HepG2 (cell line): ENCODE data around the gene DHRS1. TPM values are rescaled to one million over a fixed set of nuclear protein-coding genes. Genes with fewer than 3 reads are reported as not detected.
A peak's percentile ranks its signal among the peaks of the same experiment; 100 is the strongest.

ENCODE experiments used
- AFF4 ChIP-seq: sonication (generic); formaldehyde crosslinking; IDR thresholded peaks from 2 replicates; pipeline ENCODE4 v1.4.0; 2020; ENCODE audit warnings: missing genetic modification reagents
- ARID5B ChIP-seq: IDR thresholded peaks from 2 replicates; pipeline ENCODE4 v1.4.0; 2020; ENCODE audit warnings: mild to moderate bottlenecking, missing genetic modification reagents
- CEBPB ChIP-seq: IDR thresholded peaks from 2 replicates; pipeline ENCODE4 v1.6.1; 2011; ENCODE audit warnings: low read depth, low read length, improper control_type of control experiment, borderline replicate concordance
- CEBPG ChIP-seq: IDR thresholded peaks from 2 replicates; pipeline ENCODE4 v1.6.1; 2016
- GZF1 ChIP-seq: sonication (generic); formaldehyde crosslinking; IDR thresholded peaks from 2 replicates; pipeline ENCODE4 v1.5.1; 2020; ENCODE audit warnings: mild to moderate bottlenecking, missing genetic modification reagents
- MXD4 ChIP-seq: IDR thresholded peaks from 2 replicates; pipeline ENCODE4 v1.6.1; 2016; ENCODE audit warnings: mild to moderate bottlenecking, missing biosample characterization, missing genetic modification reagents
- NR2F6 ChIP-seq, 2 experiments: IDR thresholded peaks; 2 replicates each; pipeline ENCODE4 v1.6.1; 2016; ENCODE audit warnings: antibody characterized with exemption in 1 of 2, mild to moderate bottlenecking in 1 of 2
- PAXIP1 ChIP-seq: sonication (generic); formaldehyde crosslinking; conservative IDR thresholded peaks from 2 replicates; pipeline ENCODE4 v1.4.0; 2020; ENCODE audit warnings: mild to moderate bottlenecking, missing genetic modification reagents, moderate library complexity
- POLR2AphosphoS5 ChIP-seq: IDR thresholded peaks from 2 replicates; pipeline ENCODE4 v1.6.1; 2012; ENCODE audit warnings: low read depth, low read length
- TFE3 ChIP-seq: IDR thresholded peaks from 2 replicates; pipeline ENCODE4 v1.6.1; 2016
- ZNF138 ChIP-seq: sonication (generic); formaldehyde crosslinking; IDR thresholded peaks from 2 replicates; pipeline ENCODE4 v1.5.0; 2020; ENCODE audit warnings: mild to moderate bottlenecking, low read depth, missing genetic modification reagents
- ZNF329 ChIP-seq: sonication (generic); formaldehyde crosslinking; IDR thresholded peaks from 2 replicates; pipeline ENCODE4 v1.9.0; 2021; ENCODE audit warnings: low read depth, mild to moderate bottlenecking, missing genetic modification reagents
- ZNF34 ChIP-seq: sonication (generic); formaldehyde crosslinking; IDR thresholded peaks from 2 replicates; pipeline ENCODE4 v1.4.0; 2020; ENCODE audit warnings: mild to moderate bottlenecking, missing genetic modification reagents, borderline replicate concordance
- ZNF460 ChIP-seq: sonication (generic); formaldehyde crosslinking; IDR thresholded peaks from 2 replicates; pipeline ENCODE4 v1.5.1; 2020; ENCODE audit warnings: missing genetic modification reagents, mild to moderate bottlenecking, borderline replicate concordance
- ZNF510 ChIP-seq: sonication (generic); formaldehyde crosslinking; IDR thresholded peaks from 2 replicates; pipeline ENCODE4 v1.4.0; 2020; ENCODE audit warnings: low read depth, mild to moderate bottlenecking, missing genetic modification reagents
- ZNF644 ChIP-seq: IDR thresholded peaks from 2 replicates; pipeline ENCODE4 v1.6.1; 2016; ENCODE audit warnings: low read depth
- ZNF780A ChIP-seq: sonication (generic); formaldehyde crosslinking; IDR thresholded peaks from 2 replicates; pipeline ENCODE4 v1.8.0; 2022; ENCODE audit warnings: mild to moderate bottlenecking, missing genetic modification reagents, moderate library complexity
- polyA plus RNA-seq, 8 experiments: library from polyadenylated mRNA; depleted of rRNA in 3 of 8; stranded (reverse) in 7 of 8; unstranded in 1 of 8; fragments of >200 nt; fragmentation: Illumina TruSeq in 4 of 8; extraction: Trizol in 4 of 8; gene quantifications; 2 replicates each; pipeline versions ENCODE4 v1.2.1 to v1.2.3, GENCODE V29; 2011 to 2016; ENCODE audit warnings: low read depth in 4 of 8, missing spikeins in 1 of 8, mixed read lengths in 1 of 8; ENCODE audit not compliant: insufficient read depth in 1 of 8
- total RNA-seq, 5 experiments: library from RNA; depleted of rRNA; stranded (reverse); fragments of >200 nt; fragmentation: Illumina TruSeq; extraction: Trizol; gene quantifications; 2 replicates each; pipeline ENCODE4 v1.2.3, GENCODE V29; 2016; ENCODE audit warnings: low read depth in 1 of 5

The DHRS1 gene
- total and polyA plus RNA-seq, 2 of the 13 experiments (the other 11 are each of a cell fraction or from before 2014, with no cell fraction given), result 49.8 to 60.8 TPM

GRCh38 chr14:24315243-24315806, 15.7 kb upstream of the DHRS1 start (continued):
- TF ChIP-seq ARID5B (CRISPR knock-in tag), result 0 out of 2 replicates have a peak, but pooled peaks have one; percentile 25
- TF ChIP-seq ZNF780A, result no peak
- no peak for TF ChIP-seq GZF1 (CRISPR knock-in tag)
- TF ChIP-seq CEBPG (CRISPR knock-in tag), result peak; percentile 68
- TF ChIP-seq ZNF510 (CRISPR knock-in tag), result 0 out of 2 replicates have a peak, but pooled peaks have one; percentile 48
- TF ChIP-seq MXD4, result no peak
- TF ChIP-seq ZNF34, result no peak
- TF ChIP-seq ZNF460 (CRISPR knock-in tag), result no peak
- 0 out of 2 replicates have a peak, but pooled peaks have one; percentile 71 for TF ChIP-seq ZNF329 (CRISPR knock-in tag)
- peak; percentile 70; the same call in 1 of the 2 replicates for TF ChIP-seq TFE3 (CRISPR knock-in tag)
- TF ChIP-seq NR2F6 (IDR thresholded peaks at IDR 0.05), result no peak
- TF ChIP-seq NR2F6 (CRISPR knock-in tag; IDR thresholded peaks at IDR 0.05), result 0 out of 2 replicates have a peak, but pooled peaks have one; percentile 19
- 0 out of 2 replicates have a peak, but pooled peaks have one; percentile 8 for TF ChIP-seq ZNF644 (CRISPR knock-in tag)
- TF ChIP-seq POLR2AphosphoS5, result no peak
- TF ChIP-seq PAXIP1 (CRISPR knock-in tag), result peak; percentile 69
- TF ChIP-seq ZNF138 (CRISPR knock-in tag), result 0 out of 2 replicates have a peak, but pooled peaks have one; percentile 55
- peak; percentile 63; the same call in 1 of the 2 replicates for TF ChIP-seq CEBPB
- 0 out of 2 replicates have a peak, but pooled peaks have one; percentile 10 for TF ChIP-seq AFF4 (CRISPR knock-in tag)
